ENCODE data around the gene C1orf167.
A peak's percentile ranks its signal among the peaks of the same experiment; 100 is the strongest.
"Not testable (repeated sequence)": the region's sequence is repeated elsewhere in the genome, so short reads cannot be mapped to it uniquely, and the experiment has no call there.

C1orf167 gene

GRCh38 chr1:11803924-11804665, 42.1 kb downstream of the C1orf167 start:
- not testable (repeated sequence) for DNase-seq

- DNase-seq: peak; percentile 37
These were observed 42.9 kb downstream of the C1orf167 start for GRCh38 chr1:11804666-11805421.

- DNase-seq: peak; percentile 98
These were observed 43.7 kb downstream of the C1orf167 start, which contains the start of the genes CLCN6 and MTHFR for GRCh38 chr1:11805422-11806306. CLCN6 (plus strand) TSS chr1:11806191; CDS start chr1:11806263, 72 bp downstream. MTHFR (minus strand) TSS chr1:11805964; CDS start chr1:11803116, 2,848 bp downstream.

GRCh38 chr1:11806307-11806936, 44.4 kb downstream of the C1orf167 start:
- no peak for DNase-seq

GRCh38 chr1:11807133-11807532, 45.1 kb downstream of the C1orf167 start:
- no peak for DNase-seq

- DNase-seq: no peak
These were observed 51.0 kb downstream of the C1orf167 start for GRCh38 chr1:11813021-11813420.

GRCh38 chr1:11817192-11817591, 55.2 kb downstream of the C1orf167 start:
- no peak for DNase-seq

GRCh38 chr1:11822091-11822490, 60.1 kb downstream of the C1orf167 start:
- no peak for DNase-seq

- no peak for DNase-seq
These were observed 61.6 kb downstream of the C1orf167 start for GRCh38 chr1:11823366-11824137.

- DNase-seq: no peak
These were observed 63.1 kb downstream of the C1orf167 start for GRCh38 chr1:11825131-11825530.

- no peak for DNase-seq
These were observed 65.0 kb downstream of the C1orf167 start for GRCh38 chr1:11826946-11827345.

- DNase-seq: no peak
These were observed 66.5 kb downstream of the C1orf167 start for GRCh38 chr1:11828511-11828910.

GRCh38 chr1:11831945-11832725, 70.1 kb downstream of the C1orf167 start:
- no peak for DNase-seq

- DNase-seq: no peak
These were observed 71.5 kb downstream of the C1orf167 start for GRCh38 chr1:11833497-11833896.

GRCh38 chr1:11833900-11834299, 71.9 kb downstream of the C1orf167 start:
- no peak for DNase-seq

GRCh38 chr1:11835441-11836225, 73.6 kb downstream of the C1orf167 start:
- DNase-seq: no peak

- no peak for DNase-seq
These were observed 75.2 kb downstream of the C1orf167 start for GRCh38 chr1:11836955-11837766.

- no peak for DNase-seq
These were observed 75.9 kb downstream of the C1orf167 start for GRCh38 chr1:11837767-11838348.
